Keratinocyte (primary cell): ENCODE data around the gene G6PC2. TPM values are rescaled to one million over a fixed set of nuclear protein-coding genes. Genes with fewer than 3 reads are reported as not detected.
A peak's percentile ranks its signal among the peaks of the same experiment; 100 is the strongest.
"Not testable (repeated sequence)": the region's sequence is repeated elsewhere in the genome, so short reads cannot be mapped to it uniquely, and the experiment has no call there.

Experiments
- DNase-seq: peaks from one replicate; pipeline ENCODE4 v3.0.0-alpha.2; 2011; ENCODE audit warnings: low read depth, missing footprints, low spot score
- FAIRE-seq: peaks from 2 replicates; lab custom pipeline; 2011; peaks lifted over from hg19 to GRCh38; lab: Jason Lieb, UNC
- H2AFZ ChIP-seq: 2 replicates; pipeline ENCODE4 v1.6.0; 2012; ENCODE audit warnings: low read length, control low read depth, inconsistent platforms; ENCODE audit not compliant: control insufficient read depth
- H3K27ac ChIP-seq: 2 replicates; pipeline ENCODE4 v1.5.1; 2011; ENCODE audit warnings: low read length; ENCODE audit not compliant: control insufficient read depth, insufficient read depth
- H3K27me3 ChIP-seq: 3 replicates; pipeline ENCODE4 v1.6.0; 2011; ENCODE audit warnings: low read length; ENCODE audit not compliant: control insufficient read depth, insufficient read depth; ENCODE audit errors: extremely low read depth
- H3K36me3 ChIP-seq, 2 experiments: 2 replicates in 1 of 2; 3 replicates in 1 of 2; pipeline ENCODE4 v1.5.1; 2011; ENCODE audit warnings: low read length in 2 of 2, mild to moderate bottlenecking in 1 of 2; ENCODE audit not compliant: control insufficient read depth in 2 of 2, insufficient read depth in 2 of 2; ENCODE audit errors: extremely low read depth in 1 of 2
- H3K4me1 ChIP-seq: 3 replicates; pipeline ENCODE4 v1.5.1; 2011; ENCODE audit warnings: low read length; ENCODE audit not compliant: control insufficient read depth, insufficient read depth; ENCODE audit errors: extremely low read depth
- H3K4me2 ChIP-seq: 3 replicates; pipeline ENCODE4 v1.6.0; 2011; ENCODE audit warnings: low read depth, low read length; ENCODE audit not compliant: control insufficient read depth, insufficient read depth; ENCODE audit errors: extremely low read depth
- H3K4me3 ChIP-seq, 3 experiments: fragments of 200-600 bp in 1 of 3; sonication (generic) in 1 of 3; 2 replicates in 2 of 3; 3 replicates in 1 of 3; pipeline ENCODE4 v1.5.1; 2011 to 2016; ENCODE audit warnings: low read length in 3 of 3, mild to moderate bottlenecking in 3 of 3, control low read depth in 2 of 3, inconsistent platforms in 1 of 3, low read depth in 1 of 3, mixed read lengths in 1 of 3, mixed run types in 1 of 3, moderate library complexity in 1 of 3; ENCODE audit not compliant: control insufficient read depth in 2 of 3, insufficient read depth in 2 of 3; ENCODE audit errors: extremely low read depth in 1 of 3
- H3K79me2 ChIP-seq: 2 replicates; pipeline ENCODE4 v1.6.0; 2012; ENCODE audit warnings: low read length; ENCODE audit not compliant: control insufficient read depth, insufficient read depth
- H3K9ac ChIP-seq: 3 replicates; pipeline ENCODE4 v1.6.0; 2011; ENCODE audit warnings: low read length; ENCODE audit not compliant: control insufficient read depth, insufficient read depth; ENCODE audit errors: extremely low read depth
- H3K9me1 ChIP-seq: 3 replicates; pipeline ENCODE4 v1.6.0; 2011; ENCODE audit warnings: low read length; ENCODE audit not compliant: control insufficient read depth, insufficient read depth; ENCODE audit errors: extremely low read depth
- H3K9me3 ChIP-seq: 2 replicates; pipeline ENCODE4 v1.5.1; 2012; ENCODE audit warnings: low read depth, low read length; ENCODE audit not compliant: control insufficient read depth
- H4K20me1 ChIP-seq: 3 replicates; pipeline ENCODE4 v1.6.0; 2011; ENCODE audit warnings: low read length; ENCODE audit not compliant: control insufficient read depth, insufficient read depth; ENCODE audit errors: extremely low read depth
- EZH2 ChIP-seq: IDR thresholded peaks from one replicate; pipeline ENCODE4 v1.6.1; 2012; ENCODE audit warnings: inconsistent platforms, mild to moderate bottlenecking, low read length, moderate library complexity
- dilution Hi-C: fragments of 300-500 bp; cut with MboI; formaldehyde crosslinking; loops from one replicate; pipeline ENCODE4 v1.7.0; 2020; ENCODE audit warnings: low sequenced_read_pairs; ENCODE audit not compliant: extremely low pct_ligation_motif_present
- polyA plus RNA-seq, 5 experiments: library from polyadenylated mRNA; depleted of rRNA in 3 of 5; stranded (reverse) in 3 of 5; stranded (forward) in 1 of 5; unstranded in 1 of 5; fragments of >200 nt; gene quantifications; 1 replicate in 1 of 5; 2 replicates in 3 of 5; 3 replicates in 1 of 5; pipeline versions ENCODE4 v1.2.1 to v1.2.3, GENCODE V29; 2011 to 2012; ENCODE audit warnings: missing spikeins in 2 of 5, low read depth in 1 of 5, low replicate concordance in 1 of 5
- TF ChIP-seq, protein P1 (sequence below), 3 experiments: IDR thresholded peaks in 1 of 3; conservative IDR thresholded peaks in 1 of 3; optimal IDR thresholded peaks in 1 of 3; 2 replicates in 2 of 3; 3 replicates in 1 of 3; pipeline versions ENCODE3 to v1.5.1; 2011; ENCODE audit warnings: low read length in 3 of 3, mild to moderate bottlenecking in 3 of 3, moderate library complexity in 2 of 3, control low read depth in 1 of 3, inconsistent platforms in 1 of 3; ENCODE audit not compliant: insufficient read depth in 2 of 3; ENCODE audit errors: extremely low read depth in 1 of 3

G6PC2 gene
- polyA plus RNA-seq, 1 donor (not counting 4 experiments of a cell fraction or from before 2014, with no cell fraction given), result not detected

DNA sequence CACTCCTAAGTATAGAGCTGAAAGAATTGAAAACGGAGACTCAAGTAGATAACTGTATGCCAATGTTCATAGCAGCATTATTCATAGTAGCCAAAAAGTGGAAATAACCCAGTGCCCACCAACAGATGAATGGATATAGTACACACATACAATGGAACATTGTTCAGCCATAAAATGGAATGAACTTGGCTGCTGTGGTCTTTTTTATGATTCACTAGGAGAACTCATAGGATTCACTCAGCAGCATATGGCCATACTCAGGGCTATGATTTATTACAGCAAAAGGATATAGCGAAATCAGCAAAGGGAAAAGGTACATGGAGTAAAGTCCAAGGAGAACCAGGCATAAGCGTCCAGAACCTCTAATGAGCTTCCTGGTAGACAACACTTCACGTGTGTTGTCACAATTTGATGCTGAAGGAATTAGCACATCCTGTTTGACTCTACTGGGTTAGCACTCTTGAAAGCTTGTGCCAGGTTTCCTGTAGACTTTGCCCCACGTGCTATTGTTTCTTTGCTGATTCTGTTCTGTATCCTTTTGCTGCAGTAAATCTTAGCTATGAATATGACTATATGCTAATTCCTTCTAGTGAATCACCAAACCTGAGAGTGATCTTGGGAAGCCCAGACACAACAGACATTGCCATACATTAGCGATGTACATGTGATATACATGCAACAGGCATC, 26.6 kb upstream of the G6PC2 start:
- no peaks in the 10 kb centered on the region for H3K36me3 ChIP-seq
- dilution Hi-C loops, result no loop called here
- no peaks in the 10 kb centered on the region for H3K27me3 ChIP-seq
- no peak overlapping the region for H3K4me2 ChIP-seq
- no peaks in the 10 kb centered on the region for H4K20me1 ChIP-seq
- no peaks in the 10 kb centered on the region for H3K4me1 ChIP-seq
- FAIRE-seq, result no peak
- H3K79me2 ChIP-seq, result no peaks in the 10 kb centered on the region
- no peaks in the 10 kb centered on the region for H3K9me3 ChIP-seq
- H2AFZ ChIP-seq, result no peak overlapping the region
- H3K4me3 ChIP-seq, result no peak overlapping the region
- H3K9me1 ChIP-seq, result no peaks in the 10 kb centered on the region
- DNase-seq, result no peak
- H3K27ac ChIP-seq, result no peak overlapping the region
- TF ChIP-seq EZH2, result no peak
- TF ChIP-seq, protein P1, sequence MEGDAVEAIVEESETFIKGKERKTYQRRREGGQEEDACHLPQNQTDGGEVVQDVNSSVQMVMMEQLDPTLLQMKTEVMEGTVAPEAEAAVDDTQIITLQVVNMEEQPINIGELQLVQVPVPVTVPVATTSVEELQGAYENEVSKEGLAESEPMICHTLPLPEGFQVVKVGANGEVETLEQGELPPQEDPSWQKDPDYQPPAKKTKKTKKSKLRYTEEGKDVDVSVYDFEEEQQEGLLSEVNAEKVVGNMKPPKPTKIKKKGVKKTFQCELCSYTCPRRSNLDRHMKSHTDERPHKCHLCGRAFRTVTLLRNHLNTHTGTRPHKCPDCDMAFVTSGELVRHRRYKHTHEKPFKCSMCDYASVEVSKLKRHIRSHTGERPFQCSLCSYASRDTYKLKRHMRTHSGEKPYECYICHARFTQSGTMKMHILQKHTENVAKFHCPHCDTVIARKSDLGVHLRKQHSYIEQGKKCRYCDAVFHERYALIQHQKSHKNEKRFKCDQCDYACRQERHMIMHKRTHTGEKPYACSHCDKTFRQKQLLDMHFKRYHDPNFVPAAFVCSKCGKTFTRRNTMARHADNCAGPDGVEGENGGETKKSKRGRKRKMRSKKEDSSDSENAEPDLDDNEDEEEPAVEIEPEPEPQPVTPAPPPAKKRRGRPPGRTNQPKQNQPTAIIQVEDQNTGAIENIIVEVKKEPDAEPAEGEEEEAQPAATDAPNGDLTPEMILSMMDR (optimal IDR thresholded peaks at IDR 0.05 in 1 of 3, IDR thresholded peaks at IDR 0.05 in 1 of 3, conservative IDR thresholded peaks at IDR 0.05 in 1 of 3; ENCODE audit: extremely low read depth in 1 of 3, insufficient read depth in 2 of 3, low read length in 3 of 3), result no peak
- no peak overlapping the region for H3K9ac ChIP-seq

DNA sequence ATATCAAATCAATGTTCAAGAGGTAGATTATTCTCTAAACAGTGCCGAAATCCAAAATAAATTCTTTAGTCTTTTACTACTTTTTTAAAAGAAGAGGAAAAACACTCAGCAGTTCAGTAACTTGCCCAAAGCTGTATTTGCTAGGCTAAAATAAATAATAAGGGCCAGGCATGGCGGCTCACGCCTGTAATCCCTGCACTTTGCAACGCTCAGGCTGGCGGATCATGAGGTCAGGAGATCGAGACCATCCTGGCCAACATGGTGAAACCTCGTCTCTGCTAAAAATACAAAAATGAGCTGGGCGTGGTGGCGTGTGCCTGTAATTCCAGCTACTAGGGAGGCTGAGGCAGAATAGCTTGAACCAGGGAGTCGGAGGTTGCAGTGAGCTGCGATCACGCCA, 18.9 kb upstream of the G6PC2 start:
- dilution Hi-C loops, H2AFZ ChIP-seq: not testable (repeated sequence)

DNA sequence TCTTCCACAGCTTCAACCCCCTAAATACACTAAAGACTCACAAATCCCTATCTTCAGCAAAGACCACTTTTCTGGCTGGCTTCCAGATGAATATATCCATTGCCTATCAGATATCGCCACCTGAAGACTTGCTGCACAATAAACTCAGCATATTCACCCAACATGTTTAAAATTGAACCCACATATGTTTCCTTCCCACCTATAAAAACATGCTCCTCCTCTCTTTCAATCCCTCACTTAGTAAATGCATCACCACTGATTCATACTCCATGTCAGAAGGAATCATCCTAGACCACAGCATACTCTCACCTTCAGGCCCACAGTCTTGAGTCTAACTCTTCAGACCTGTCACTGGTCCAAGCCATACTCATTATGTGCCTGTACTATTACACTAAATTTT, 16.1 kb upstream of the G6PC2 start:
- Histone ChIP-seq H3K4me3 (no peak overlapping the region), H3K4me2 (no peak overlapping the region), H3K9me1 (no peaks in the 10 kb centered on the region), H3K27me3 (no peaks in the 10 kb centered on the region), H3K9ac (no peak overlapping the region), H3K4me1 (peaks cover 20% of the 10 kb centered on the region), H4K20me1 (no peaks in the 10 kb centered on the region), H3K9me3 (no peaks in the 10 kb centered on the region), H3K27ac (no peak overlapping the region), H3K79me2 (peaks cover 7% of the 10 kb centered on the region), H3K36me3 (no peaks in the 10 kb centered on the region), H2AFZ (no peak overlapping the region)
- peak; percentile 11 for DNase-seq
- dilution Hi-C loops, result no loop called here
- TF ChIP-seq EZH2, result no peak
- TF ChIP-seq, protein P1 (optimal IDR thresholded peaks at IDR 0.05 in 1 of 3, IDR thresholded peaks at IDR 0.05 in 1 of 3, conservative IDR thresholded peaks at IDR 0.05 in 1 of 3; ENCODE audit: extremely low read depth in 1 of 3, insufficient read depth in 2 of 3, low read length in 3 of 3), result peak in 1 of 3 experiments; percentile 1
- peak; percentile 63 for FAIRE-seq

More for the DNA sequence above, 18.9 kb upstream of the G6PC2 start:
- not testable (repeated sequence) for DNase-seq, H3K4me2 ChIP-seq, H3K36me3 ChIP-seq, H3K4me3 ChIP-seq, H3K27me3 ChIP-seq, H4K20me1 ChIP-seq, H3K9me3 ChIP-seq, H3K9ac ChIP-seq, H3K27ac ChIP-seq, H3K79me2 ChIP-seq, FAIRE-seq, H3K9me1 ChIP-seq
- H3K4me1 ChIP-seq, result peaks cover 12% of the 10 kb centered on the region
